Measurements from ENCODE around the gene NDUFS6.

NDUFS6 gene

GRCh38 chr5:1756481-1756880 is 44.7 kb upstream of the NDUFS6 start:
- Histone ChIP-seq H3K9me3 (ENCODE audit: control insufficient read depth, insufficient read depth, low read depth, low read length) (no peaks in the 10 kb centered on the region), H3K36me3 (ENCODE audit: control insufficient read depth in 2 of 2, insufficient read depth in 1 of 2, low read length in 2 of 2) (no peaks in the 10 kb centered on the region), H3K4me3 (ENCODE audit: low read depth, low read length) (no peak overlapping the region), H3K4me1 (ENCODE audit: control insufficient read depth, insufficient read depth, low read length) (no peaks in the 10 kb centered on the region), H3K27ac (ENCODE audit: extremely low read depth, low read depth, low read length) (no peak overlapping the region)
- ChIA-PET CTCF (interaction anchor here (0.7 kb wide), 1 partner anchor 20 kb away, joined by 3 read pairs; no protein-coding TSS in a partner anchor), POLR2A (no interaction called here)
- TF ChIP-seq ZNF138 (tag by site-specific recombination; IDR thresholded peaks at IDR 0.05; ENCODE audit: borderline replicate concordance) (no peak), EGR2 (tag by site-specific recombination; IDR thresholded peaks at IDR 0.05; ENCODE audit: low read depth) (no peak)

DNA sequence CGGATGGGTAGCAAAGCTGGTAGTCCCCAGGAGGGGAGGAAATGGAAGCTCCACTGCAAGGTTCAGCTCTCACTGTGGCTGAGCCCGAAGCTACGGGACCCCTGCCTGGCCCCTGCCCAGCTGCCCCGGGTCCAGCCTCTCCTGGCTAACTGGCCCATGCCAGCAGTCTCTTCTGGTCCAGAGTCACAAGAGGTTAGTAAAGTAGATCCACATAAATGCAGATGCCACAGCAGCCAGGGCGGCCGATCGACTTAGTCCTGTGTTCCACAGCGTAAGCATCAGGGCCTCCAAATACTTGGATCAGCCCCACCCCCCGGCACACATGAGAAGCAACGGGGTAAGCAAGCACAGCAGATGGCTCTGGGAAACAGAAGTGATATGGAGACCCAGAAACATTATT is 43.7 kb upstream of the NDUFS6 start:
- CTCF ChIA-PET: no interaction called here
- POLR2A ChIA-PET: no interaction called here
- Histone ChIP-seq H3K4me1 (ENCODE audit: control insufficient read depth, insufficient read depth, low read length) (no peaks in the 10 kb centered on the region), H3K36me3 (ENCODE audit: control insufficient read depth in 2 of 2, insufficient read depth in 1 of 2, low read length in 2 of 2) (no peaks in the 10 kb centered on the region), H3K27ac (ENCODE audit: extremely low read depth, low read depth, low read length) (no peak overlapping the region), H3K4me3 (ENCODE audit: low read depth, low read length) (no peak overlapping the region), H3K9me3 (ENCODE audit: control insufficient read depth, insufficient read depth, low read depth, low read length) (no peaks in the 10 kb centered on the region)
- TF ChIP-seq ZNF544 (tag by site-specific recombination; IDR thresholded peaks at IDR 0.05): no peak

GRCh38 chr5:1758574-1758973 is 42.6 kb upstream of the NDUFS6 start:
- CTCF ChIA-PET: interaction anchor here (1.4 kb wide), 1 partner anchor 21 kb away, joined by 3 read pairs; no protein-coding TSS in a partner anchor
- Histone ChIP-seq H3K4me3 (ENCODE audit: low read depth, low read length) (no peak overlapping the region), H3K36me3 (ENCODE audit: control insufficient read depth in 2 of 2, insufficient read depth in 1 of 2, low read length in 2 of 2) (no peaks in the 10 kb centered on the region), H3K4me1 (ENCODE audit: control insufficient read depth, insufficient read depth, low read length) (no peaks in the 10 kb centered on the region), H3K27ac (ENCODE audit: extremely low read depth, low read depth, low read length) (no peak overlapping the region), H3K9me3 (ENCODE audit: control insufficient read depth, insufficient read depth, low read depth, low read length) (no peaks in the 10 kb centered on the region)
- POLR2A ChIA-PET: no interaction called here
- TF ChIP-seq TRIM28 (IDR thresholded peaks at IDR 0.05; ENCODE audit: borderline replicate concordance, low read length) (no peak), SETDB1 (IDR thresholded peaks at IDR 0.05; ENCODE audit: insufficient read length, low read length) (peak; percentile 71), ZNF548 (tag by site-specific recombination; IDR thresholded peaks at IDR 0.05) (no peak)

- Histone ChIP-seq H3K9me3 (ENCODE audit: control insufficient read depth, insufficient read depth, low read depth, low read length) (no peaks in the 10 kb centered on the region), H3K27ac (ENCODE audit: extremely low read depth, low read depth, low read length) (no peak overlapping the region), H3K4me1 (ENCODE audit: control insufficient read depth, insufficient read depth, low read length) (no peaks in the 10 kb centered on the region), H3K36me3 (ENCODE audit: control insufficient read depth in 2 of 2, insufficient read depth in 1 of 2, low read length in 2 of 2) (no peaks in the 10 kb centered on the region), H3K4me3 (ENCODE audit: low read depth, low read length) (no peak overlapping the region)
- ChIA-PET CTCF (interaction anchor here (0.7 to 1.4 kb wide), 2 partner anchors 8 to 22 kb away, joined by 3 read pairs; no protein-coding TSS in a partner anchor), POLR2A (no interaction called here)
- no peak for TF ChIP-seq ZFP41 (tag by site-specific recombination; IDR thresholded peaks at IDR 0.05; ENCODE audit: borderline replicate concordance)
- no peak for TF ChIP-seq ZNF426 (tag by site-specific recombination; IDR thresholded peaks at IDR 0.05)
- TF ChIP-seq KLF1 (tag by site-specific recombination; IDR thresholded peaks at IDR 0.05): no peak
- TF ChIP-seq, protein P1, sequence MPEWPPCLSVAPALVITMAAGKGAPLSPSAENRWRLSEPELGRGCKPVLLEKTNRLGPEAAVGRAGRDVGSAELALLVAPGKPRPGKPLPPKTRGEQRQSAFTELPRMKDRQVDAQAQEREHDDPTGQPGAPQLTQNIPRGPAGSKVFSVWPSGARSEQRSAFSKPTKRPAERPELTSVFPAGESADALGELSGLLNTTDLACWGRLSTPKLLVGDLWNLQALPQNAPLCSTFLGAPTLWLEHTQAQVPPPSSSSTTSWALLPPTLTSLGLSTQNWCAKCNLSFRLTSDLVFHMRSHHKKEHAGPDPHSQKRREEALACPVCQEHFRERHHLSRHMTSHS (tag by site-specific recombination; IDR thresholded peaks at IDR 0.05): no peak
- TF ChIP-seq ZNF521 (tag by site-specific recombination; IDR thresholded peaks at IDR 0.05): no peak
- TF ChIP-seq, protein P2, sequence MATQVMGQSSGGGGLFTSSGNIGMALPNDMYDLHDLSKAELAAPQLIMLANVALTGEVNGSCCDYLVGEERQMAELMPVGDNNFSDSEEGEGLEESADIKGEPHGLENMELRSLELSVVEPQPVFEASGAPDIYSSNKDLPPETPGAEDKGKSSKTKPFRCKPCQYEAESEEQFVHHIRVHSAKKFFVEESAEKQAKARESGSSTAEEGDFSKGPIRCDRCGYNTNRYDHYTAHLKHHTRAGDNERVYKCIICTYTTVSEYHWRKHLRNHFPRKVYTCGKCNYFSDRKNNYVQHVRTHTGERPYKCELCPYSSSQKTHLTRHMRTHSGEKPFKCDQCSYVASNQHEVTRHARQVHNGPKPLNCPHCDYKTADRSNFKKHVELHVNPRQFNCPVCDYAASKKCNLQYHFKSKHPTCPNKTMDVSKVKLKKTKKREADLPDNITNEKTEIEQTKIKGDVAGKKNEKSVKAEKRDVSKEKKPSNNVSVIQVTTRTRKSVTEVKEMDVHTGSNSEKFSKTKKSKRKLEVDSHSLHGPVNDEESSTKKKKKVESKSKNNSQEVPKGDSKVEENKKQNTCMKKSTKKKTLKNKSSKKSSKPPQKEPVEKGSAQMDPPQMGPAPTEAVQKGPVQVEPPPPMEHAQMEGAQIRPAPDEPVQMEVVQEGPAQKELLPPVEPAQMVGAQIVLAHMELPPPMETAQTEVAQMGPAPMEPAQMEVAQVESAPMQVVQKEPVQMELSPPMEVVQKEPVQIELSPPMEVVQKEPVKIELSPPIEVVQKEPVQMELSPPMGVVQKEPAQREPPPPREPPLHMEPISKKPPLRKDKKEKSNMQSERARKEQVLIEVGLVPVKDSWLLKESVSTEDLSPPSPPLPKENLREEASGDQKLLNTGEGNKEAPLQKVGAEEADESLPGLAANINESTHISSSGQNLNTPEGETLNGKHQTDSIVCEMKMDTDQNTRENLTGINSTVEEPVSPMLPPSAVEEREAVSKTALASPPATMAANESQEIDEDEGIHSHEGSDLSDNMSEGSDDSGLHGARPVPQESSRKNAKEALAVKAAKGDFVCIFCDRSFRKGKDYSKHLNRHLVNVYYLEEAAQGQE (tag by site-specific recombination; IDR thresholded peaks at IDR 0.05): no peak
- no peak for TF ChIP-seq ZBTB11 (tag by site-specific recombination; conservative IDR thresholded peaks at IDR 0.05; ENCODE audit: low read depth)
- TF ChIP-seq TCF7L2 (IDR thresholded peaks at IDR 0.05; ENCODE audit: borderline replicate concordance, low read depth, low read length): no peak
- TF ChIP-seq ZNF837 (tag by site-specific recombination; IDR thresholded peaks at IDR 0.05): no peak
- no peak for TF ChIP-seq ZNF248 (tag by site-specific recombination; IDR thresholded peaks at IDR 0.05)
- no peak for TF ChIP-seq ZNF623 (tag by site-specific recombination; IDR thresholded peaks at IDR 0.05)
- TF ChIP-seq ZNF548 (tag by site-specific recombination; IDR thresholded peaks at IDR 0.05): no peak
- TF ChIP-seq ZNF510 (tag by site-specific recombination; IDR thresholded peaks at IDR 0.05; ENCODE audit: insufficient replicate concordance): no peak
Measured at GRCh38 chr5:1759378-1759970, 41.7 kb upstream of the NDUFS6 start.
